Activated CD8-positive, alpha-beta memory T cell treated with anti-CD3 and anti-CD28 coated beads for 4 hours (primary cell): Measurements from ENCODE around the gene RBBP7.

ENCODE experiments used
- DNase-seq, 2 donors: peaks; one replicate each; pipeline ENCODE4 v3.0.0-alpha.2; 2020; ENCODE audit warnings: low read depth in 2 of 2

The RBBP7 gene

GRCh38 chrX:16870095-16870861, at the start of gene RBBP7:
Gene RBBP7, minus strand, starts transcription at chrX:16870362. Its CDS starts 309 bp downstream, at chrX:16870053.
- peak; percentile 74 to 89 for DNase-seq

- no peak for DNase-seq
Measured at GRCh38 chrX:16918979-16919378, 48.8 kb upstream of the RBBP7 start.

GRCh38 chrX:16917120-16917519, 47.0 kb upstream of the RBBP7 start:
- DNase-seq: no peak

- no peak for DNase-seq
Measured at GRCh38 chrX:16916561-16916960, 46.4 kb upstream of the RBBP7 start.

- DNase-seq: no peak
Measured at GRCh38 chrX:16914058-16914457, 43.9 kb upstream of the RBBP7 start.

GRCh38 chrX:16910376-16910775, 40.2 kb upstream of the RBBP7 start:
- no peak for DNase-seq

GRCh38 chrX:16903274-16904022, 33.3 kb upstream of the RBBP7 start:
- DNase-seq: no peak

- no peak for DNase-seq
Measured at GRCh38 chrX:16897445-16897844, 27.3 kb upstream of the RBBP7 start.

- DNase-seq: no peak
Measured at GRCh38 chrX:16892504-16893362, 22.6 kb upstream of the RBBP7 start.

GRCh38 chrX:16885628-16886027, 15.5 kb upstream of the RBBP7 start:
- no peak for DNase-seq

- no peak for DNase-seq
Measured at GRCh38 chrX:16883487-16883804, 13.3 kb upstream of the RBBP7 start.

GRCh38 chrX:16882702-16883486, 12.7 kb upstream of the RBBP7 start:
- peak in 1 of 2 donors; percentile 35 for DNase-seq

- DNase-seq: no peak
Measured at GRCh38 chrX:16882169-16882568, 12.0 kb upstream of the RBBP7 start.

- DNase-seq: no peak
Measured at GRCh38 chrX:16876696-16877095, 6.5 kb upstream of the RBBP7 start.

GRCh38 chrX:16874458-16875095, 4.4 kb upstream of the RBBP7 start:
- no peak for DNase-seq

- DNase-seq: no peak
Measured at GRCh38 chrX:16873106-16873505, 2.9 kb upstream of the RBBP7 start.

GRCh38 chrX:16870862-16871815, 977 bp upstream of the RBBP7 start:
- DNase-seq: no peak

- DNase-seq: peak in 1 of 2 donors; percentile 16
Measured at GRCh38 chrX:16869393-16870094, 618 bp downstream of the RBBP7 start.

GRCh38 chrX:16868920-16869319, 1.2 kb downstream of the RBBP7 start:
- DNase-seq: no peak
